GM12878 (cell line): ENCODE data around the gene KRTAP5-3. TPM values are rescaled to one million over a fixed set of nuclear protein-coding genes. Genes with fewer than 3 reads are reported as not detected.

Experiments used
- ATAC-seq: fragments of 200-7000 bp; cut with Tn5 transposase; 3 replicates; pipeline ENCODE4 v1.9.1; 2020; ENCODE audit warnings: mild to moderate bottlenecking, moderate library complexity
- BruUV-seq: library from RNA; stranded (reverse); fragments of 400-500 nt; replicated peaks from 2 replicates; lab custom pipeline; 2021; lab: Mats Ljungman, UMichigan
- CTCF ChIA-PET: fragments of 300-600 bp; sonication (Branson Sonifier 250); formaldehyde crosslinking; extraction: SDS; loops from one replicate; lab custom pipeline; 2021; ENCODE audit warnings: inconsistent platforms; lab: Yijun Ruan, JAX
- POLR2A ChIA-PET: fragments of 350-600 bp; formaldehyde crosslinking; extraction: SDS; loops from one replicate; lab custom pipeline; 2021; ENCODE audit warnings: inconsistent platforms; lab: Charles Lee
- RAD21 ChIA-PET: fragments of 300-600 bp; sonication (Branson Sonifier 250); formaldehyde crosslinking; loops from one replicate; lab custom pipeline; 2023; ENCODE audit warnings: antibody characterized with exemption; ENCODE audit not compliant: unreplicated experiment; lab: Charles Lee
- SMC1A ChIA-PET: fragments of 300-600 bp; sonication (Branson Sonifier 250); formaldehyde crosslinking; loops from one replicate; lab custom pipeline; 2023; ENCODE audit not compliant: unreplicated experiment, uncharacterized antibody; lab: Charles Lee
- DNase-seq: peaks from one replicate; pipeline ENCODE4 v3.0.0-alpha.2; 2011; ENCODE audit warnings: low read depth, low spot score
- FAIRE-seq: peaks from 3 replicates; lab custom pipeline; 2011; peaks lifted over from hg19 to GRCh38; lab: Jason Lieb, UNC
- H2AFZ ChIP-seq: 2 replicates; pipeline ENCODE4 v1.6.0; 2011; ENCODE audit warnings: low read depth, low read length, control low read depth; ENCODE audit not compliant: control insufficient read depth
- H3K27ac ChIP-seq: 2 replicates; pipeline ENCODE4 v1.5.1; 2011; ENCODE audit warnings: control low read depth; ENCODE audit not compliant: control insufficient read depth, insufficient read depth
- H3K27me3 ChIP-seq, 2 experiments: replicated peaks in 1 of 2; 2 replicates each; pipeline versions ENCODE4 v1.6.0 to v1.6.1; 2011; ENCODE audit warnings: low read length in 1 of 2; ENCODE audit not compliant: control insufficient read depth in 2 of 2, insufficient read depth in 2 of 2
- H3K36me3 ChIP-seq, 2 experiments: 2 replicates each; pipeline ENCODE4 v1.5.1; 2011; ENCODE audit warnings: low read length in 1 of 2; ENCODE audit not compliant: control insufficient read depth in 2 of 2, insufficient read depth in 2 of 2
- H3K4me1 ChIP-seq: 2 replicates; pipeline ENCODE4 v1.6.1; 2011; ENCODE audit warnings: mild to moderate bottlenecking, low read length, moderate library complexity, mixed read lengths; ENCODE audit not compliant: control insufficient read depth, insufficient read depth
- H3K4me2 ChIP-seq: 2 replicates; pipeline ENCODE4 v1.6.0; 2011; ENCODE audit warnings: control low read depth; ENCODE audit not compliant: control insufficient read depth, insufficient read depth
- H3K4me3 ChIP-seq: fragments of 200-600 bp; sonication (generic); 2 replicates; pipeline ENCODE4 v1.5.1; 2016
- H3K79me2 ChIP-seq: 2 replicates; pipeline ENCODE4 v1.6.0; 2011; ENCODE audit warnings: low read length; ENCODE audit not compliant: control insufficient read depth, insufficient read depth
- H3K9ac ChIP-seq: 2 replicates; pipeline ENCODE4 v1.8.0; 2011; ENCODE audit warnings: low read length, control low read depth, mixed read lengths; ENCODE audit not compliant: control insufficient read depth, insufficient read depth
- H3K9me3 ChIP-seq: replicated peaks from 3 replicates; pipeline ENCODE4 v1.5.1; 2011; ENCODE audit warnings: mild to moderate bottlenecking, low read length; ENCODE audit not compliant: control insufficient read depth, insufficient read depth
- H4K20me1 ChIP-seq: 2 replicates; pipeline ENCODE4 v1.6.0; 2011; ENCODE audit not compliant: control insufficient read depth, insufficient read depth
- ASH2L ChIP-seq: fragments of 300-600, 200-600 bp; sonication (generic); IDR thresholded peaks from 2 replicates; pipeline ENCODE4 v1.6.1; 2017; ENCODE audit warnings: low read depth, mild to moderate bottlenecking, borderline replicate concordance
- BHLHE40 ChIP-seq, 2 experiments: fragments of 450-650 bp in 1 of 2; IDR thresholded peaks; 2 replicates each; pipeline ENCODE4 v1.6.1; 2011 to 2017; ENCODE audit warnings: low read depth in 2 of 2, borderline replicate concordance in 1 of 2, improper control_type of control experiment in 1 of 2, low read length in 1 of 2, mild to moderate bottlenecking in 1 of 2
- BRCA1 ChIP-seq: IDR thresholded peaks from 2 replicates; pipeline ENCODE4 v1.6.1; 2011; ENCODE audit warnings: low read depth, low read length, improper control_type of control experiment
- E2F4 ChIP-seq: IDR thresholded peaks from 2 replicates; pipeline ENCODE4 v1.6.1; 2012; ENCODE audit warnings: low read depth, low read length, improper control_type of control experiment
- ETV6 ChIP-seq, 2 experiments: fragments of 450-650 bp in 1 of 2; IDR thresholded peaks in 1 of 2; conservative IDR thresholded peaks in 1 of 2; 2 replicates each; pipeline ENCODE4 v1.6.1; 2014; ENCODE audit warnings: antibody characterized with exemption in 1 of 2, borderline replicate concordance in 1 of 2, low read depth in 1 of 2, mild to moderate bottlenecking in 1 of 2, moderate library complexity in 1 of 2
- FOXK2 ChIP-seq: fragments of 450-650 bp; IDR thresholded peaks from 2 replicates; pipeline ENCODE4 v1.6.1; 2017; ENCODE audit warnings: mild to moderate bottlenecking, moderate library complexity
- HDAC6 ChIP-seq: fragments of 200-600 bp; sonication (generic); IDR thresholded peaks from one replicate; pipeline ENCODE4 v1.8.0; 2017; ENCODE audit warnings: antibody characterized with exemption; ENCODE audit not compliant: unreplicated experiment
- JUND ChIP-seq: IDR thresholded peaks from 2 replicates; pipeline ENCODE4 v1.6.1; 2012; ENCODE audit warnings: low read depth, mild to moderate bottlenecking, low read length, improper control_type of control experiment, moderate library complexity
- MTA3 ChIP-seq: IDR thresholded peaks from 2 replicates; pipeline ENCODE4 v1.6.1; 2012; ENCODE audit warnings: low read length, inconsistent platforms, borderline replicate concordance
- MXI1 ChIP-seq: fragments of 150-350 bp; IDR thresholded peaks from 2 replicates; pipeline ENCODE4 v1.6.1; 2011; ENCODE audit warnings: low read depth, mild to moderate bottlenecking, inconsistent platforms, low read length, improper control_type of control experiment
- NR2C2 ChIP-seq: IDR thresholded peaks from 2 replicates; pipeline ENCODE4 v1.6.1; 2011; ENCODE audit warnings: borderline replicate concordance, low read depth; ENCODE audit not compliant: control insufficient read depth, insufficient read length
- PML ChIP-seq: IDR thresholded peaks from 2 replicates; pipeline ENCODE4 v1.6.1; 2012; ENCODE audit warnings: low read length, inconsistent platforms
- SMAD5 ChIP-seq: IDR thresholded peaks from 2 replicates; pipeline ENCODE4 v1.6.1; 2016; ENCODE audit warnings: antibody characterized with exemption, low read depth
- TAF1 ChIP-seq: IDR thresholded peaks from 2 replicates; pipeline ENCODE4 v1.6.1; 2011; ENCODE audit warnings: mild to moderate bottlenecking, low read depth, low read length, borderline replicate concordance
- ZNF384 ChIP-seq: IDR thresholded peaks from 2 replicates; pipeline ENCODE4 v1.6.1; 2012; ENCODE audit warnings: low read depth, mild to moderate bottlenecking, low read length, improper control_type of control experiment, borderline replicate concordance
- WGBS: methylation state at CpG from one replicate; pipeline ENCODE4 v1.1.6; 2016; ENCODE audit warnings: low lambda C conversion rate; ENCODE audit not compliant: insufficient replicate concordance, insufficient coverage; ENCODE audit errors: missing lambda C conversion rate; 5-methylcytosine and 5-hydroxymethylcytosine counted together
- in situ Hi-C: fragments of 300-500 bp; cut with MboI; formaldehyde crosslinking; loops from 9 replicates; pipeline ENCODE4 v1.14.3; 2018; ENCODE audit warnings: mixed read lengths
- intact Hi-C: fragments of 100-400 bp; cut with micrococcal nuclease; formaldehyde crosslinking; loops from one replicate; pipeline ENCODE4 v1.14.2; 2022; ENCODE audit not compliant: unreplicated experiment
- polyA plus RNA-seq, 11 experiments: library from polyadenylated mRNA; depleted of rRNA in 4 of 11; unstranded in 6 of 11; stranded (reverse) in 5 of 11; fragments of >200 nt; fragmentation: Nextera tagmentation in 4 of 11; fragmentation: Illumina TruSeq in 1 of 11; extraction: Ambion mirVana in 4 of 11; extraction: Trizol in 1 of 11; gene quantifications; 1 replicate in 1 of 11; 2 replicates in 10 of 11; pipeline versions ENCODE4 v1.2.1 to v1.2.3, GENCODE V29; 2011 to 2016; ENCODE audit warnings: inconsistent platforms in 2 of 11, missing spikeins in 2 of 11, low read depth in 1 of 11
- total RNA-seq, 4 experiments: library from RNA; depleted of rRNA in 3 of 4; stranded (reverse); fragments of >200 nt in 3 of 4; fragmentation: Illumina TruSeq in 1 of 4; extraction: Trizol in 1 of 4; gene quantifications; 2 replicates each; pipeline versions ENCODE4 v1.2.1 to v1.2.3, GENCODE V29; 2013 to 2021
- TF ChIP-seq, protein P1 (sequence below): fragments of 450-650 bp; IDR thresholded peaks from 2 replicates; pipeline ENCODE4 v1.6.1; 2018; ENCODE audit warnings: mild to moderate bottlenecking, low read depth, moderate library complexity; ENCODE audit not compliant: partially characterized antibody

The KRTAP5-3 gene
- total and polyA plus RNA-seq, 10 of the 15 experiments (the other 5 are each of a cell fraction or from before 2014, with no cell fraction given), result not detected

DNA sequence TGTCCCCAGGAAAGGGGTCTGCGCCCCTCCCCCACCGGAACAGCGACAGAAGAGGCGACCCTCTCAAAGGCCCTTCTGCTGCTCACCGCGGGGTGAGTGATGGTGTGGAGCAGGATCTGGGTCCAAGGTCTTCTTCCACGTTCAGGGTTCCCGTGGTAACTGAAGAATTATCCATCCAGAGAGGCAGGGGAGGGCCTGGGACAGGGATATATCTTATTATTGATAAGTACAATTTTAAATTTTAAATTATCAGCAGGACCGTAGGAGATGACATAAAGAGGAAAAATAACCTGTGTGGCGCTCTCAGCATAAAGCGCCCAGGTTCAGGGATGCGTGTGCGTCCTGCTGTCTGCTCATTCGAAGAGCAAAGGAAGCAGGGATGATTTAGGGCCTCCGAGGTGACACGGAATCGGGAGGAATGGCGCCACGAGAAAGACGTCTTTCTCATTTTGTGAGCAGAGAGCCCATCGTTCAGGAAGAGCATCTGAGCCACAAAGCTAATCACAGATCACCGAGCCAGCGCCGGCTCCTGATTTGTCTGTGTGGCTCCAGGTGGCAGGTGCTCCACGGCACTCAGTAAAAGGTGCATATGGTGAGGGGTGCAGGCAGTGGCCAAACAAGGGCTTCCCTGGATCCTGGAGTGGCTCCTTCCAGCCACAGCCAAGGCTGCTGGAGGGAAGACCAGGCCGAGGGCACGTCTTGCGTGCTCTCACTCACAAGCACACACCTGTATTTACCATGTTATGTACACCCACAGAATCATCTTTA, 40.6 kb upstream of the KRTAP5-3 start:
- H3K9ac ChIP-seq, result no peak overlapping the region
- H2AFZ ChIP-seq, result no peak overlapping the region
- no peaks in the 10 kb centered on the region for H3K36me3 ChIP-seq
- in situ Hi-C loops (no loop called here), intact Hi-C loops (no loop called here)
- no peak overlapping the region for H3K4me2 ChIP-seq
- FAIRE-seq (no peak), DNase-seq (no peak)
- 0 out of 4 replicates have a peak, but pooled peaks cover 0 to 2% of the 10 kb centered on the region in 2 experiments for H3K27me3 ChIP-seq
- H3K9me3 ChIP-seq, result no peaks in the 10 kb centered on the region
- BruUV-seq, result no TSS peak
- H3K4me1 ChIP-seq, result no peaks in the 10 kb centered on the region
- H3K4me3 ChIP-seq, result no peak overlapping the region
- no peaks in the 10 kb centered on the region for H3K79me2 ChIP-seq
- WGBS, result 44% methylated on average over 28 of the region's 28 CpGs
- SMC1A ChIA-PET, result no interaction called here
- no peak overlapping the region for H3K27ac ChIP-seq
- POLR2A ChIA-PET, result no interaction called here
- RAD21 ChIA-PET, result no interaction called here
- TF ChIP-seq, protein P1, sequence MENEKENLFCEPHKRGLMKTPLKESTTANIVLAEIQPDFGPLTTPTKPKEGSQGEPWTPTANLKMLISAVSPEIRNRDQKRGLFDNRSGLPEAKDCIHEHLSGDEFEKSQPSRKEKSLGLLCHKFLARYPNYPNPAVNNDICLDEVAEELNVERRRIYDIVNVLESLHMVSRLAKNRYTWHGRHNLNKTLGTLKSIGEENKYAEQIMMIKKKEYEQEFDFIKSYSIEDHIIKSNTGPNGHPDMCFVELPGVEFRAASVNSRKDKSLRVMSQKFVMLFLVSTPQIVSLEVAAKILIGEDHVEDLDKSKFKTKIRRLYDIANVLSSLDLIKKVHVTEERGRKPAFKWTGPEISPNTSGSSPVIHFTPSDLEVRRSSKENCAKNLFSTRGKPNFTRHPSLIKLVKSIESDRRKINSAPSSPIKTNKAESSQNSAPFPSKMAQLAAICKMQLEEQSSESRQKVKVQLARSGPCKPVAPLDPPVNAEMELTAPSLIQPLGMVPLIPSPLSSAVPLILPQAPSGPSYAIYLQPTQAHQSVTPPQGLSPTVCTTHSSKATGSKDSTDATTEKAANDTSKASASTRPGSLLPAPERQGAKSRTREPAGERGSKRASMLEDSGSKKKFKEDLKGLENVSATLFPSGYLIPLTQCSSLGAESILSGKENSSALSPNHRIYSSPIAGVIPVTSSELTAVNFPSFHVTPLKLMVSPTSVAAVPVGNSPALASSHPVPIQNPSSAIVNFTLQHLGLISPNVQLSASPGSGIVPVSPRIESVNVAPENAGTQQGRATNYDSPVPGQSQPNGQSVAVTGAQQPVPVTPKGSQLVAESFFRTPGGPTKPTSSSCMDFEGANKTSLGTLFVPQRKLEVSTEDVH, result no peak
- TF ChIP-seq HDAC6 (no peak), ASH2L (no peak), TAF1 (no peak), FOXK2 (no peak), SMAD5 (no peak), BRCA1 (no peak), MXI1 (no peak), MTA3 (no peak), JUND (no peak), ETV6 (conservative IDR thresholded peaks at IDR 0.05 in 1 of 2, IDR thresholded peaks at IDR 0.05 in 1 of 2; ENCODE audit: borderline replicate concordance in 1 of 2, low read depth in 1 of 2) (no peak), E2F4 (no peak), PML (no peak), NR2C2 (no peak), BHLHE40 (IDR thresholded peaks at IDR 0.05; ENCODE audit: borderline replicate concordance in 1 of 2, low read depth in 2 of 2, low read length in 1 of 2) (no peak), ZNF384 (no peak)
- TF ChIP-seq, all 136 proteins: peak for 0
- no peak for ATAC-seq
- no peaks in the 10 kb centered on the region for H4K20me1 ChIP-seq
- CTCF ChIA-PET, result interaction anchor here (0.7 kb wide), 1 partner anchor 44 kb away, joined by 3 read pairs; no protein-coding TSS in a partner anchor
